NCI-H1930 (cell line): ENCODE measurements around the gene PTMA.
A peak's percentile ranks its signal among the peaks of the same experiment; 100 is the strongest.
"Not testable (repeated sequence)": the region's sequence is repeated elsewhere in the genome, so short reads cannot be mapped to it uniquely, and the experiment has no call there.

Experiments used
- DNase-seq, 2 experiments: peaks; one replicate each; lab custom pipeline; 2025; lab: John Stamatoyannopoulos, UW

The PTMA gene, protein sequence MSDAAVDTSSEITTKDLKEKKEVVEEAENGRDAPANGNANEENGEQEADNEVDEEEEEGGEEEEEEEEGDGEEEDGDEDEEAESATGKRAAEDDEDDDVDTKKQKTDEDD

DNA sequence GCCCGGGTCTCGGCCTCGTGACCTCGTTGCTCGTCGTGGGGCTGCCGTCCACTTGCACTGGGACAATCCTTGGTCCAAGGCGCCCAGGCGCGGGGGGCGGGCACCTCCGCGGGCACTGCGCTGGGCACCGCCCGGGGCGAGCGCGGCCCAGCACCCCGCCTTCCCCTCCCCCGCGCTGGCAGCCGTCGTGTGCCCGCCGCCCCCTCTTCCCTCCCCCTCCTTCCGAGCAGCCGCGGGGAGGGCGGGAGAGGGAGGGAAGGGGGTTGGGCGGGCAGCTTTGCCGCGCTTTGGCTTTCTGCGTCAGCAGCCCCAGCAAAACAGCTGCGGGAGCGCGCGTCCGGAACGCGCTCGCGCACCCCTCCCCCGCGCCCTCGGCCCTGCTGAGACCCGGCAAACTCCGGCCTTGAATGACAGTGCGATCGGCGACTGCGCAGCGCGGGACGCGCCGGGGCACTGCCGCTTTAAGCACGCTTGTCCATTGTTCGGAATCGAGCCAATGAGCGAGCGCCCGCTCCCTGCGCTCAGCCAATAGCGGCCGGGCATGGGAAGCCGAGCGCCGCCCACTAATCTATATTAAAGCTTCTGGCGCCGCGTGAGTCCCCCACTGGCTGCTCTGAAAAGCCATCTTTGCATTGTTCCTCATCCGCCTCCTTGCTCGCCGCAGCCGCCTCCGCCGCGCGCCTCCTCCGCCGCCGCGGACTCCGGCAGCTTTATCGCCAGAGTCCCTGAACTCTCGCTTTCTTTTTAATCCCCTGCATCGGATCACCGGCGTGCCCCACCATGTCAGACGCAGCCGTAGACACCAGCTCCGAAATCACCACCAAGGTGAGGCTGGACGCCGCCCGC, at the start of gene PTMA:
PTMA (plus strand) TSS at position 599 of the 846 bp plus-strand sequence; CDS start at position 781, 182 bp downstream.
- DNase-seq = peak; percentile 97 to 99

DNA sequence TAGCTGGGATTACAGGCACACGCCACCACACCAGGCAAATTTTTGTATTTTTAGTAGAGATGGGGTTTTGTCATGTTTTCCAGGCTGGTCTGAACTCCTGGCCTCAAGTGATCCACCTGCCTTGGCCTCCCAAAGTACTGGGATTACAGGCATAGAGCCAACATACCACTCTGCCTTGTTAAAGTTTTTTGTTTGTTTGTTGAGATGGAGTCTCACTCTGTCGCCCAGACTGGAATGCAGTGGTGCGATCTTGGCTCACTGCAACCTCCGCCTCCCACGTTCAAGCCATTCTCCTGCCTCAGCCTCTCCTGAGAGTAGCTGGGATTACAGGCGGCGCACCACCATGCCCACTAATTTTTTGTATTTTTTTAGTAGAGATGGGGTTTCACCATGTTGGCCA, 48.3 kb upstream of the PTMA start:
- not testable (repeated sequence) for DNase-seq

DNA sequence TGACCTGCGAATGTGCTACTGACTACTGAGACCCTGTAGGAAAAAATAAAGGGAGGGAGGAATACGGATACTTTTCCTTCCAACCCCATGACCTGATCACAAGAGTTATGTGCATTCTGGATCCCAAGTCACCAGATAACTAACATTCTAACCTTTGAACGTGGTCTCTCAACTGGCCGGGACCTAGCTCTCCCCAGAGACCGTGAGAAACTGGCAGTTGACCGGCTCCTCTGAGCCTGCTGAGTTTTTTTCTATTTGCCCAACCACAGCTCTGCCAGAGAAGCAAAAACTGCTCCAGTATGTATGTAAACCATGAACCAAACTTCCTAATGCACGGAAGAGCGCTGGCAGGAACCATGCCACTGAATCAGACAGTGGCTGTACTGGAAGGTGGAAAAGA, 47.5 kb upstream of the PTMA start:
- no peak for DNase-seq

DNA sequence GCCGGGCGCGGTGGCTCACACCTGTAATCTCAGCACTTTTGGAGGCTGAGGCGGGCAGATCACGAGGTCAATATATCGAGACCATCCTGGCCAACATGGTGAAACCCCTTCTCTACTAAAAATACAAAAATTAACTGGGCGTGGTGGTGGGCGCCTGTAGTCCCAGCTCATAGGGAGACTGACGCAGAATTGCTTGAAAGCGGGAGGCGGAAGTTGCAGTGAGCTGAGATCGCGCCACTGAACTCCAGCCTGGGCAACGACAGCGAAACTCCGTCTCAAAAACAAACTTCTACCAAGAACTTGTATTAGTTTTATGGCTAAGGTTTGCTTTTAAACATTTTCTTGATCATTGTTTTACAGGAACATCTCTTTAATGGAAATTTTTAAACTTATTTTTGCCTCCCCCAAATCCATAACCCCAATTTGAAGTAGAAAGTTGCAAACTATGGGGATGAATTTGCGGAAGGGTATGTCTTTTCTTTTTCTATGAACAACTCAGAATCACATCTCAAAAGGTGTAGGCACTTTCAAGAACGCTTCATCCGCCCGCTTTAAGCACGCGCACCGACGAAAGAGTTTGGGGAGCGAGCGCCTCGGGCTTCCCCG, 46.8 kb upstream of the PTMA start:
- DNase-seq = no peak

DNA sequence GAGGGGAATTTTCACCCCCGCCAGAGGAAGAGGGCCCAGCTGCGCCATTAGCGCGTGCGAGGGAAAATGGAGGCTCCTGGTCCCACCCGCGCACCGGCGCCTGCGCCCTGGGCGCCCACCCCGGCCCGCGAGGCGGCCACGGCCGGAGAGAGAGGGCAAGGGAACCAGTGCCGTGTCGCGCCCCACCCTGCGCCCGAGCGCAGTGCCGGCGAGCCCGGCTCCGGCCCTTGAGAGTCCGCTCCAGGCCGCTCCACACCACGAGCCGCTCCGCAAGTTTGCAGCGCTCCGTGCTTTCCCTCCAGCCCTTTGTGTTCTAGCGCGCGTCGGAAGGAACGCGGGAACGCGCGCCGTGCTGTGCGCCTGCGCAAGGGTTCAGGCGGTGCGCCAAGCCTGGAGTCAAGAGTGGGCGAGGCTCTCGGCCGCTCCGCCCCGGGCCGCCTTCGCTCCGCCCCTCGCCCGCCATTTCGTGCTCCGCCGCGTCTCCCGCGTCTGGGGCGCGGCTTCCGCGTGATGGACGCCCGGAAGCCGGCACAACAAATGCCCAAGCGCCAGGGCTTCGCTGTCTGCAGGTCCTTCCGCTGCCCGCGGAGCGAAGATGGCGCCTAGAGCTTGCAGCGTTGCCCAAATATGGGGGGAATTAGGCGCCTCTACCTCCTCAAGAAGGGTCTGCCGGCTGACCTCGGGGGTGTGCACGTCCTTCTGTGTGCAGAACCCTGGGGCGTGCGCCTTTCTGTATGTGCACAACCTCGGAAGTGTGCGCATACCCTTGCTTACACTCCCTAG, 46.1 kb upstream of the PTMA start:
- DNase-seq = no peak

DNA sequence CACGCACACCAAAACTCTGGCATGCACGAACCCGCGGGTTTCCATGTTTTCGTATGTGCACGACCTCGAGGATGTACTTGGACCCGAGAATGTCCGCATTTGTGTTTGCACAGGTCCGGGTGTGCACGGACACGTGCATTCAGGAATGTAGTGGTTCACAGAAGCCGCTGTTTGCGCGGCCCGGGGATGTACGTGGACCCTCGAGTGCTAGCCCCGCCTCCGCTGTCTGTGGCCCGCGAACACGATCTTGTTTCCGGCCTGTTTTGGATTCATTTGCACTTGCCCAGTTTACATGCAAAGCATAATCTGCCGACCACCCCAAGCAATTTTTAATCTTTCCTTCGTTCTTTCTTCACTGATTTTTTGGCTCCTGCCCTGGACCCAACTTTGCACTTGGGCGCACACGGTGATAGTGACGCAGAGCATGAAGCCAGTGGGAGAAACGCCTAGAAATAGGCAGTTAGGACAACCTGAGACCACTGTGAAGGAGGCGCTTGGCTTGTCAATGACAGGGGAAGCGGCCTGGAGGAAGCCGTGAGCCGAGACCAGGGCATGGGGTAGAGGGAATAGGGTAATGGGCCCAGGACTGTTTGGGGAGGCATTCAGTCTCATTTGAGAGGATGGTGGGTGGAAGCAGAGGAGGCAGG, 45.4 kb upstream of the PTMA start:
- DNase-seq = no peak

DNA sequence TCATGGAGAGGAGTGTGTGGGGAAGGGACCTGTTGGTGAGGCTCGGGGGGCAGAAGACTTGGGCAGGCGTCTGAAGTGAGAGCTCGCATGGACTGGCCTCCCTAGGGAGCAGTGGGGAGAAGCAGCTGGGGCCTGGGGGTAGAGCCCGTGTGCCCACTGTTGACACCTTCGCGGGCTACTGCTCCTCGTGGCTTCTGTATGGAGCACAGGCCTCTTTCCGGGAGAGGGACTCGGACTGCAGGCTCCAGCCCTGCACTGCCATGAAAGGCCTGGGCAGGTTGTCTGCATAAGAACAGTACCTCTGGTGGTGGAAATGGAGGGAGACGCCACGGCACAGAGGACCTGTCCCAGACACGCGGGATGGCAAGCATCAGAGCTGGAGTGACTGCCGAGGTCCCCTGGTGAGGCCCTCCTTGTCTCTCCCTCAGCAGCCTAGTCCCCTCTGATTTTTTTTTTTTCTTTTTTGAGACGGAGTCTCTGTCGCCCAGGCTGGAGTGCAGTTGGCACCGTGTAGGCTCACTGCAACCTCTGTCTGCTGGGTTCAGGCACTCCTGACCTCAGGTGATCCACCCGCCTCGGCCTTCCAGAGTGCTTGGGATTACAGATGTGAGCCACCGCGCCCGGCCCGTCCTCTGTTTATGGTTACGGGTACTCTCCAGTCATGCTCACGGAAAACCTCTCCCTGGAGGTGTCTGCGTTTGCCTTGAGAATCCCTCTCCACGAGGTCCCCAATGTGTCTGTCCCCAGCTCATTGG, 44.7 kb upstream of the PTMA start:
- DNase-seq = no peak

DNA sequence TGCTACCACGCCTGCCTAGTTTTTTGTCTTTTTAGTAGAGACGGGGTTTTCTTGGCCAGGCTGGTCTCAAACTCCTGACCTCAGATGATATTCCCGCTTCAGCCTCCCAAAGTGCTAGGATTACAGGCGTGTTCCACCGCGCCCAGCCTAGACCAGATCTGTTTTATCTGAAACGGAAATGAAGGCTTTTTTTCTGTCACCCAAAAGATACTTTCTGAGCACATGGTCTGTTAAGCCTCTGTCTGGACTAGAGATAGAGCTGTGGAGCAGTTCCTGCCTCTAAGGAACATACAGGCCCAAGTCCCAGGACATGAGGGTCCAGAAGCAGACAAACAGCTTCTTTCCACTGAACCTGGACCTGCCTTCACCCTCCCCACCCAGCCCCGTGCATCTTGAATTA, 43.6 kb upstream of the PTMA start:
- no peak for DNase-seq

DNA sequence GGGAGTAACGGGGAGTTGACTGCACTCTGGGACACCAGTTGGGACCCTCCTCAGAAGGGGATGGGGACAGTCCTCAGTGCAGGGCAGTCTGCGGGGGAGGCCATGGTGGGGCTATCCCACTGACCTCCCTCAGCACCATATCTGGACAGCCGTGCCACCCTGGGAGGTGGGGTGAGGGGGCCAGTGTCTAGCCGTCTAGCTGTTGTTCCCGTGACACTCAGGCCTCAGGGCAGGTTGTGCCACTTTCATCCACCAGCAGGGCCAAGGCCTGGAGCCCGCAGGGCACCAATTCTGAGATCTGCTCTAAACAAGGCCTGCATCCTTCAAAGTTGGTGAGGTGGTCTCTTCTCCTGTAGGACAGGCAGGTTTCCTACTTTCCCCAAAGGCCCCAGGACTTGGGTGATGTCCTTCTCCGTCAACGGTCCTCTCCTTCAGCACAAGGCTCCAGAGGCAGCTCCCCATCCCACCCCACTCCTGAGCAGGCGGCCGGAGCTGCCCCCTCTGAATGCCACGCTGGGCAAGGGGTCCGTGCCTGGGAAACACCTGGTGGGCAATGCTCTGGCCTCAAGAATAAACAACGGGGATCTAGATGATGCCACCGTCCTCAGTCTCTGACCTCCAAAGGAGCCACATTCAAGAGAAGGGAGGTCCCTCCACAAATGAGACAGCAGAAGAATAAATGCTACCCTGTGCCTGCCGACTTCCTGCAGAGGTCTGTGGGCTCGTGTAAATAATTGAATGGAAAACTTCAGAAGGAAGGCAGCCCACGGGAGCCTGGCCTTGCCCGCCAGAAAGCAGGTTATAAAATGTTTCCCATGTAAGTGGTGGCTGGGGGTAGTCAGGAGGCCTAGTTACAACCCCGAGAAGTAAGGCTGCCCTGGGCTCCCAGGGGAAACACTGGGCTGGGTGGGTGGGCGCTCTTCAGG, 42.8 kb upstream of the PTMA start:
- no peak for DNase-seq

DNA sequence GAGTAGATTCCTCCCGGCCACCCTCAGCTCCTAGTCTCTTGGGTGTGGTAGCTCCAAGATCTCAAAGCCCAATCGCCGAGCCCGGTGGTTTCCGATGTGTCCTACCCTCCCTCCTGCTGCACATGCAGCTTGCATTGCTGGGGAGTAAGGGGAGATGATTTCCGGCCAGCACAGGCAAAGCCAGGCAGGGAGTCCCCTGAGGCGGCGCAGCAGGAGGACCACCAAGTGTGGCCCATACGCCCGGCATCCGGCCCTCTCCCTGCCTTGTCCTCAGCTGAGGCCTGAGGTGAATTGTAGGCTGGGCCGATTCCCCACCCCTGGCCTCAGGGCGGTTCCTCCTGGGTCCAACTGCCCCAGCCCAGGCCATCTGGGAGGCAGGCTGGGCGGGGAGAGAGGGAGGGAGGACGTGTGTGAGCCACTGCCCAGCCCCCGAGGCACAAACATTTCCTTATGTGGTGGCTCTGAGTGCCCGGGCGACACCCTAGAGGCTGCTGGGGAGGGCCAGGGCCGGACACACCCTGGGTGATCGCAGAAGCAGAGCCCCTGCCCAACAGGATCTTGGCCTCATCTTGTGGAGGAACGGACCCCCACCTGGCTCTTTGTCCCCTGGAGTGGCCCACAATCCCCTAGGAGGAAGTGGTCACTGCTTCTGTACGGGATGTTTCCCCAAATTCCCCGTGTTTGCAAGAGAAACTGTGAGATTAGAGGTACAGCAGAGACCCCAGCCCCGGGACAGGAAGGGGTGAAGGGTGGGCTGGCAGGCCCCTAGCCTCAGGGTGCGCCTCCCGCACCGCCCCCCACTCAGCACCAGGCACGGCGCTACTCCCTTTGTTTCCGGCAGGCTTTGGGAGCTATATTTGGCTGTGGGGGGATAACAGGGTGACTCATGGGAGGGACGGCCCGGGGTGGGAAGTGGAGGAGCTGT, 41.9 kb upstream of the PTMA start:
- DNase-seq = no peak

DNA sequence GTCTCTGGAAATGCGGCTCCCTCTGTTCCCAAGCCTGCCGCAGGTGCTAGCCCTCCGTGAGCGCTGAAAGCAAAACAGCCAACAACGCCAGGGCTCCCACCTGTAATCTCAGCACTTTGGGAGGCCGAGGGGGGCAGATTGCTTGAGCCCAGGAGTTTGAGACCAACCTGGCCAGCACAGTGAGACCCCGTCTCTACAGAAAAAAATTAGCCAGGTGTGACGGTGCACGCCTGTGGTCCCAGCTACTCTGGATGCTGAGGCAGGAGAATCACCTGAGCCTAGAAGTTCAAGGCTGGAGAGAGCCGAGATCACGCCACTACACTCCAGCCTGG, 41.3 kb upstream of the PTMA start:
- no peak for DNase-seq

DNA sequence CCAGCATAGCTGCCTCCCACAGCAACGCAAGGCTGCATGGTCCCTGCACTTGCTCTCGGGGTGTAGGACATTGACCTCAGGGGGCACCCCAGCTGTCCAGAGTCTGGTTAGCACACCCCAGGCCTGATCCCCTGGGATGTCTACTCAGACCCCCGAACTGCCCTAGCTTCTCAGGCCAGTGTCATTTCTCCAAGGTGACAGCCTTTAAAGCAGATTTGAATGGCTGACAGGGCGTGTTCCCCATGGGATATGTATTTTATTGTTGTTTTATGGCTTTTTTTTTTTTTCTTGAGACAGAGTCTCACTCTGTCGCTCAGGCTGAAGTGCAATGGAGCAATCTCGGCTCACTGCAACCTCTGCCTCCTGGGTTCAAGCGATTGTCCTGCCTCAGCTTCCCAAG, 40.8 kb upstream of the PTMA start:
- no peak for DNase-seq

DNA sequence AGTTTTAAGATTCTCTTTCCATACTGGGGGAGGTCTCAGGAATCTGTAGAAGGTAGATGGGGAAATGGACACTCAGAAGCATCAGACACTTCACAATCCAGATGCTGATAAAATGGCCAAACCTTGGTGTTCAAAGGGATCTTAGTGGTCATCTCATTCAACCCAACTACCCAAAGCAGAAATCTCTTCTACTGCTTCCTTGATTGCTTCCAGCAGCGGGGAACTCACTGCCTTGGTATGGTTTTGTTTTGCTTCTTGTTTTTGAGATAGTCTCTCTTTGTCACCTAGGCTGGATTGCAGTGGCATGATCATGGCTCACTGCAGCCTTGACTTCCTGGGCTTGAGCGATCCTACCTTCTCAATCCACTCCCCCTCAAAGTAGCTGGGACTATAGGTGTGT, 39.3 kb upstream of the PTMA start:
- no peak for DNase-seq

DNA sequence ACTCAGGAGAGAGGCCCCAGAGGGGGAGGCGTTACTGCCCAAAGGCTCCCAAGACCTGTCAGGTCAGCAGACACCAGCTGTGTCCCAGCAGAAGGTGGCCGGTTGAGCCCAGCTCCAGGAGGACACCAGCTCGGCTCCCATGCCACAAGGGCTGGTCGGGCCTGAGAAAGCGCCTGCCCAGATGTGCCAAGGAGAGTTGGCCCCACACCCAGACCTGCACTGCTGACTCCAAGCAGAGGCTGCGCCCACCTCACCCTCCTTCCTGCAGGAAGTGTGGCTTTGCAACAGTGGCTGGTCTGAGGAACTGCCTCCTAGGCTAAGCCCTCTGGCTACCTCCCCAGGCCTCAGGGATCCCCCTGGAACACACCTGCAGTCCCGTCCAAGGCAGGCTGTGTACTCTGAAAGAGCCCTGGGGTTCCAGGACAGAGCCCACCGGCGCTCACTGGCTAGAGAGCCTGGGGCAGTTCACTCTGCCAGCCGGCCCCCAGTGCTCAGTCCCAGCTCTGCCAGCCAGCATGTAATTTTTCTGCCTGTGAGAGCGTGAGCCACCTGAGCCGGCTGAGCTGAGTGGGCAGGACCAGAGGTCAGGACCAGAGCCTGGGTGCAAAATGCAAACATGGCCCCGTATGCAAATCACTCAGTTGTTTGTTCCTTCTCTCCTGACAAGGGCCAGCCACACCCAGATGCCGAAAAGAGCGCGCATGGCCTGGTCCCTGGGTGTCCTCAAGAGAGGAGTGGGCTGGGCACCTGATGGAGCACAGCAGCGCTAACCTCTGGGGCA, 36.9 kb upstream of the PTMA start:
- DNase-seq = no peak

DNA sequence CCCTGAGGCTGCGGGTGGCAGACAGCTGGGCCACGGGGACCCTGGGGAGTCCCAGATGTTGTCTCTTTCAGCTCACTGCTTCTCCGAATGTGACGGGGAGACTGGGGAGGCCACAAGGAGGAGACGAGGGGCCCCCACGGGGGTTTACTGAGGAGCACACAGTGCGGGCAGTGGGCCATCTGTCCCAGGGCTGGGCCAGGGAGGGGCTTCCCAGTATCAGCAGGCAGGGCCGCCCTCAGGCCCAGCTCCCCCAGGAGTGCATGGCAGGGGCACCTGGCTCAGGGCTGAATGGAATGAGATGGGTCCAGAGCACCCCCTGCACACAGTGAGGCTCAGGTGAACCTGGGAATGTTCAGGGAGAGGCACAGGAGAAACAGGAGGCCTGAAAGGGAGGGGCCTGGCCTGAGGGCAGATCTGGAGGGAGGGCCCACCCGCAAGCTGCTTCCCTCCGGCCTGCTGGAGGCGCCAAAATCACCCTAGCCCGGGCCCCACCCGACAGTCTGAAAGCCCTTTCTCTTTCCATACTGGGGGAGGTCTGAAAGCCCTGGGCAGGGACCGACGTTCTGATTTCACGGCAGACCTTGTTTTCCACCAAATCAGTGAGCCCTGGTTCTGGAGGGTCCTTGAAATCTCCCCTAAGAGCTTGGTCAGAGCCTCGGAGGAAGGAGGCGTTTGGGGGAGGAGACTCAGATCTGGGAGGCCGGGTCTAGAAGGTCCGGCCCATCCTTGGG, 35.5 kb upstream of the PTMA start:
- DNase-seq = peak; percentile 20 to 47

DNA sequence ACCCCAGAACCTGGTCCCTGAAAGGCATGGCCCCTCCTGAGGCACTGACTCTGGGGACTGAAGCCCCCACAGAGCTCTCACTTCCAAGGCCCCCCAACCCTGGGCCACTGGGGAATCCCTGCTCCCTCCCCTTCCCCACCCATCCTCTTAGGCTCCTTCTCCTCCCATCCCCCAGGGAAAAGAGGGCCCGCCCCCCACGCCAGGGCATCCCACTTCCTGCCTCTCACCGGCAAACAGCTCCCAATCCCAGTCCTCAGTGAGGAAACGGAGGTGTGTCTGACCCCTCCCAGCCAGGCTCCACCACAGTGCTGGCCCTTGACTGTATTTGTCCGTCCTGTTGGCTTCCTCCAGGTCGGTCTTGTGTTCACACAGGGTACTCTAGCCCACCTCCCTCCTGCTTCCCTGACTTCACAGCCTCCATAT, 35.0 kb upstream of the PTMA start:
- DNase-seq = no peak

DNA sequence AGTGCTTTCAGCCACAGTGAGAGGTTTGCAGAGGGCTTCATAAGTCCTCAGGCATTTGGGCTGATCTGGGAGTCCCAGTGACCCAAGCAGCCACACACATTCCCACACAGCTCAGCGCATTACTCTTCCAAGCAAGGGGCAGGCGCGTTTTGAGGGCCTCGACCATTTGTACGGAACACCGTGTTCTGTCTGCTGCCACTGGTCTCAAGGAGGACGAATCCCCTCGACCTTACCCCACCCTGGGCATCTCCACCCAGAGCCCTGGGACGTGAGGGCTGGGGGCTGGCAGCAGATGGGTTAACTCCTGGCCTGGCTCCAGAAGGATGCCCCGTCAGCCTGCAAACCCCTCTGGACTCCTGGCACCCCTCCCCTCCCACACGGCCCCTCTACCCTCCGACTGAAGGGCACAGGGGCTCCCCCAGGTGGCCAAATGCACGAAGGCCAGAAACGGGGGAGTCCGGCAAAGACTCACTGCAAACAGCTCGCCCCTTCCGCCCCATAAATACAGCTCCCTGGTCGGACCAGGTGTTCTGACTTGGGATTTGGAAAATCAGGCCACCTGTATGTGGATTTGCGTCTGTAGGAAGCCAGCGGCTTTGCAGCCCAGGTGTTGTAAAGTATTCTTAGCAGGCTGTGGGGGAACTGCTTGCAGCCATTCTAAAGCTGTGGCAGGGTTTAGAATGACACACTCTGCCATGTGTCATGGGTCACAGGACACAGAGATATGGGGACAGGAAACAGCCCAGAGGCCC, 33.6 kb upstream of the PTMA start:
- DNase-seq = peak; percentile 20 to 22
